ENCODE results near the gene TRIM37.

Gene TRIM37

DNA sequence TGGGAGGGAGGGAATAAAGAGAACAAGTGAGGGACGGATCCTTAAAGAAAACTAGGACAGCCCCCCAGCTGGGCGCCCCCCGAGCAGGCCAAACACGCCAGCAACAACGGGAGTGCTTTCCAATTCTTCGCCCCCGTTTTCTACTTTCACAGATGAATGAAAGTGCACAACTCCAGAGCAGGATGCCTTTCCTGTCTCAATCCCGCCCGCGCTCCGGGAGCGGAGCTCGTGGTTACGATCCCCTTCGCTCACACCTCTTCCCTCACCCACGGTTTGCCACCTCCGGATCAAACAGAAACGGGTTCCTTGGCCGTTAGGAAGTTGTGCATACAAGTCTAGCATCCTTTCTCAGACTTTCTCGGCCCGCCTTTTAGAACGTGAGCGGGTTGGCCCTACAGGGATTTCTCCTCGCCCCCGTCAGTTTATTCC is 47.6 kb upstream of the TRIM37 start:
- DNase-seq = peak; percentile 49
- no peak for TF ChIP-seq EZH2phosphoT487 (IDR thresholded peaks at IDR 0.05; ENCODE audit: low read length)
- TF ChIP-seq CTCF (IDR thresholded peaks at IDR 0.05; ENCODE audit: low read length) = no peak
- TF ChIP-seq EZH2 (optimal IDR thresholded peaks at IDR 0.05; ENCODE audit: low read depth, low read length) = no peak
- Histone ChIP-seq H3K9me2 (replicated peaks; ENCODE audit: insufficient read depth, low read length) (no peaks in the 10 kb centered on the region), H3F3A (ENCODE audit: insufficient read depth, low read length) (no peaks in the 10 kb centered on the region), H3K9me3 (replicated peaks; ENCODE audit: insufficient read depth, low read length) (no peaks in the 10 kb centered on the region), H3K9ac (ENCODE audit: low read length) (peak overlapping the region; percentile 90), H3K27ac (ENCODE audit: low read length) (peak overlapping the region; percentile 75), H3K4me3 (ENCODE audit: low read length) (peak overlapping the region; percentile 92), H4K20me1 (ENCODE audit: insufficient read depth, low read length) (peaks cover 4% of the 10 kb centered on the region; the same call in 1 of the 2 replicates), H3K4me2 (ENCODE audit: low read depth, low read length) (peak overlapping the region; percentile 70), H3K27me3 (replicated peaks; ENCODE audit: insufficient read depth, low read length) (no peaks in the 10 kb centered on the region), H3K79me2 (ENCODE audit: low read length) (peaks cover 91% of the 10 kb centered on the region), H3K36me3 (replicated peaks; ENCODE audit: insufficient read depth, low read length) (no peaks in the 10 kb centered on the region; the same call in 1 of the 2 replicates), H2AFZ (ENCODE audit: low read length) (peak overlapping the region; percentile 79), H3K4me1 (ENCODE audit: low read length) (peaks cover 16% of the 10 kb centered on the region)

GRCh38 chr17:59152925-59153324 is 46.2 kb upstream of the TRIM37 start:
- H2AFZ ChIP-seq (ENCODE audit: low read length) = no peak overlapping the region
- H4K20me1 ChIP-seq (ENCODE audit: insufficient read depth, low read length) = peaks cover 4% of the 10 kb centered on the region; the same call in 1 of the 2 replicates
- H3K9me3 ChIP-seq (replicated peaks; ENCODE audit: insufficient read depth, low read length) = no peaks in the 10 kb centered on the region
- H3K4me3 ChIP-seq (ENCODE audit: low read length) = no peak overlapping the region
- TF ChIP-seq EZH2phosphoT487 (IDR thresholded peaks at IDR 0.05; ENCODE audit: low read length) = no peak
- TF ChIP-seq EZH2 (optimal IDR thresholded peaks at IDR 0.05; ENCODE audit: low read depth, low read length) = no peak
- no peak for TF ChIP-seq CTCF (IDR thresholded peaks at IDR 0.05; ENCODE audit: low read length)
- H3K9me2 ChIP-seq (replicated peaks; ENCODE audit: insufficient read depth, low read length) = no peaks in the 10 kb centered on the region
- H3K36me3 ChIP-seq (replicated peaks; ENCODE audit: insufficient read depth, low read length) = no peaks in the 10 kb centered on the region; the same call in 1 of the 2 replicates
- peaks cover 91% of the 10 kb centered on the region for H3K79me2 ChIP-seq (ENCODE audit: low read length)
- H3K9ac ChIP-seq (ENCODE audit: low read length) = no peak overlapping the region
- DNase-seq = no peak
- H3K4me2 ChIP-seq (ENCODE audit: low read depth, low read length) = peak overlapping the region; percentile 70; the same call in 1 of the 2 replicates
- peaks cover 13% of the 10 kb centered on the region for H3K4me1 ChIP-seq (ENCODE audit: low read length)
- H3K27ac ChIP-seq (ENCODE audit: low read length) = no peak overlapping the region
- H3F3A ChIP-seq (ENCODE audit: insufficient read depth, low read length) = no peaks in the 10 kb centered on the region
- no peaks in the 10 kb centered on the region for H3K27me3 ChIP-seq (replicated peaks; ENCODE audit: insufficient read depth, low read length)

DNA sequence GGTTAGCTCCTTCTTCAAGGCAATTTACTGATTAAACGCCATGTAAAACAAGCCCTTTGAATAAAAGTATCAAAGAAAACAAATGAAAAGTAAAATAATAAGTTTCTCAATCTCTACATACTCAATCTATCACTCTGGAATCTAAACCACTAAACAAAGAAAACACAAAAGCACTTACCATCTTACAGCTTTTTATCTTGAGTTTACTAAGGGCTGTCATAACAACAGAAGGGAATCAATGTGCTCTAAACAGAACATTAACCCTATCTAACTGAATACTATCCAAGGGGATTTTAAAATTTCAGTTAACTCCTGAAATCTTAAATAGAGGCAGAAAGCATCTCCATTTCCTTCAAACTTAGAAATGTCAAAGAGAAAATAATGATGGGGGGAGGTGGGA is 44.9 kb upstream of the TRIM37 start:
- no peaks in the 10 kb centered on the region for H3F3A ChIP-seq (ENCODE audit: insufficient read depth, low read length)
- no peaks in the 10 kb centered on the region for H3K9me2 ChIP-seq (replicated peaks; ENCODE audit: insufficient read depth, low read length)
- DNase-seq = no peak
- H3K27ac ChIP-seq (ENCODE audit: low read length) = no peak overlapping the region
- peaks cover 91% of the 10 kb centered on the region for H3K79me2 ChIP-seq (ENCODE audit: low read length)
- peaks cover 4% of the 10 kb centered on the region; the same call in 1 of the 2 replicates for H4K20me1 ChIP-seq (ENCODE audit: insufficient read depth, low read length)
- no peaks in the 10 kb centered on the region for H3K9me3 ChIP-seq (replicated peaks; ENCODE audit: insufficient read depth, low read length)
- no peak overlapping the region for H3K4me3 ChIP-seq (ENCODE audit: low read length)
- no peak overlapping the region for H2AFZ ChIP-seq (ENCODE audit: low read length)
- H3K9ac ChIP-seq (ENCODE audit: low read length) = no peak overlapping the region
- no peaks in the 10 kb centered on the region; the same call in 1 of the 2 replicates for H3K36me3 ChIP-seq (replicated peaks; ENCODE audit: insufficient read depth, low read length)
- H3K27me3 ChIP-seq (replicated peaks; ENCODE audit: insufficient read depth, low read length) = no peaks in the 10 kb centered on the region
- H3K4me1 ChIP-seq (ENCODE audit: low read length) = peaks cover 6% of the 10 kb centered on the region
- no peak overlapping the region for H3K4me2 ChIP-seq (ENCODE audit: low read depth, low read length)
- TF ChIP-seq CTCF (IDR thresholded peaks at IDR 0.05; ENCODE audit: low read length) (no peak), EZH2phosphoT487 (IDR thresholded peaks at IDR 0.05; ENCODE audit: low read length) (no peak), EZH2 (optimal IDR thresholded peaks at IDR 0.05; ENCODE audit: low read depth, low read length) (no peak)

Measured in MM.1S (cell line).